WERI-Rb-1 (cell line): ENCODE results near the gene SLC1A7.
A peak's percentile ranks its signal among the peaks of the same experiment; 100 is the strongest.

Source experiments
- DNase-seq: peaks from one replicate; pipeline ENCODE4 v3.0.0-alpha.2; 2020
- H3K27ac ChIP-seq: fragments of 250-450 bp; sonication (Bioruptor Pico); 2 replicates; pipeline ENCODE4 v1.5.1; 2020; ENCODE audit warnings: mild to moderate bottlenecking, moderate library complexity
- H3K27me3 ChIP-seq: fragments of 250-450 bp; sonication (Bioruptor Pico); 2 replicates; pipeline ENCODE4 v1.5.1; 2021; ENCODE audit warnings: mild to moderate bottlenecking, low read depth, moderate library complexity; ENCODE audit not compliant: insufficient read depth, severe bottlenecking
- H3K36me3 ChIP-seq: fragments of 250-450 bp; sonication (Bioruptor Pico); 2 replicates; pipeline ENCODE4 v1.5.1; 2020; ENCODE audit warnings: mild to moderate bottlenecking, moderate library complexity
- H3K4me3 ChIP-seq: 2 replicates; pipeline ENCODE4 v1.5.1; 2011; ENCODE audit warnings: low read depth, mild to moderate bottlenecking, control low read depth, low read length
- H3K9me3 ChIP-seq: fragments of 250-450 bp; sonication (Bioruptor Pico); 2 replicates; pipeline ENCODE4 v1.5.1; 2021; ENCODE audit warnings: mild to moderate bottlenecking, moderate library complexity; ENCODE audit not compliant: severe bottlenecking
- TF ChIP-seq, protein P1 (sequence below): IDR thresholded peaks from 2 replicates; pipeline ENCODE4 v1.5.1; 2011; ENCODE audit warnings: low read depth, mild to moderate bottlenecking, control low read depth, inconsistent platforms, low read length

The SLC1A7 gene

GRCh38 chr1:53076165-53076564 lies 66.3 kb downstream of the SLC1A7 start:
- no peak for DNase-seq
- TF ChIP-seq, protein P1, sequence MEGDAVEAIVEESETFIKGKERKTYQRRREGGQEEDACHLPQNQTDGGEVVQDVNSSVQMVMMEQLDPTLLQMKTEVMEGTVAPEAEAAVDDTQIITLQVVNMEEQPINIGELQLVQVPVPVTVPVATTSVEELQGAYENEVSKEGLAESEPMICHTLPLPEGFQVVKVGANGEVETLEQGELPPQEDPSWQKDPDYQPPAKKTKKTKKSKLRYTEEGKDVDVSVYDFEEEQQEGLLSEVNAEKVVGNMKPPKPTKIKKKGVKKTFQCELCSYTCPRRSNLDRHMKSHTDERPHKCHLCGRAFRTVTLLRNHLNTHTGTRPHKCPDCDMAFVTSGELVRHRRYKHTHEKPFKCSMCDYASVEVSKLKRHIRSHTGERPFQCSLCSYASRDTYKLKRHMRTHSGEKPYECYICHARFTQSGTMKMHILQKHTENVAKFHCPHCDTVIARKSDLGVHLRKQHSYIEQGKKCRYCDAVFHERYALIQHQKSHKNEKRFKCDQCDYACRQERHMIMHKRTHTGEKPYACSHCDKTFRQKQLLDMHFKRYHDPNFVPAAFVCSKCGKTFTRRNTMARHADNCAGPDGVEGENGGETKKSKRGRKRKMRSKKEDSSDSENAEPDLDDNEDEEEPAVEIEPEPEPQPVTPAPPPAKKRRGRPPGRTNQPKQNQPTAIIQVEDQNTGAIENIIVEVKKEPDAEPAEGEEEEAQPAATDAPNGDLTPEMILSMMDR: no peak
- no peaks in the 10 kb centered on the region for H3K27me3 ChIP-seq
- no peak overlapping the region for H3K27ac ChIP-seq
- no peaks in the 10 kb centered on the region for H3K9me3 ChIP-seq
- no peaks in the 10 kb centered on the region for H3K36me3 ChIP-seq
- H3K4me3 ChIP-seq: no peak overlapping the region

- Histone ChIP-seq H3K4me3 (no peak overlapping the region), H3K27me3 (no peaks in the 10 kb centered on the region), H3K27ac (no peak overlapping the region), H3K9me3 (no peaks in the 10 kb centered on the region), H3K36me3 (no peaks in the 10 kb centered on the region)
- peak; percentile 9 for DNase-seq
- TF ChIP-seq, protein P1: no peak
These were observed 66.7 kb downstream of the SLC1A7 start for GRCh38 chr1:53075761-53076163.

- H3K9me3 ChIP-seq: no peaks in the 10 kb centered on the region
- H3K4me3 ChIP-seq: no peak overlapping the region
- no peaks in the 10 kb centered on the region for H3K36me3 ChIP-seq
- TF ChIP-seq, protein P1: no peak
- H3K27ac ChIP-seq: no peak overlapping the region
- DNase-seq: no peak
- no peaks in the 10 kb centered on the region for H3K27me3 ChIP-seq
These were observed 67.2 kb downstream of the SLC1A7 start for GRCh38 chr1:53075206-53075605.

DNA sequence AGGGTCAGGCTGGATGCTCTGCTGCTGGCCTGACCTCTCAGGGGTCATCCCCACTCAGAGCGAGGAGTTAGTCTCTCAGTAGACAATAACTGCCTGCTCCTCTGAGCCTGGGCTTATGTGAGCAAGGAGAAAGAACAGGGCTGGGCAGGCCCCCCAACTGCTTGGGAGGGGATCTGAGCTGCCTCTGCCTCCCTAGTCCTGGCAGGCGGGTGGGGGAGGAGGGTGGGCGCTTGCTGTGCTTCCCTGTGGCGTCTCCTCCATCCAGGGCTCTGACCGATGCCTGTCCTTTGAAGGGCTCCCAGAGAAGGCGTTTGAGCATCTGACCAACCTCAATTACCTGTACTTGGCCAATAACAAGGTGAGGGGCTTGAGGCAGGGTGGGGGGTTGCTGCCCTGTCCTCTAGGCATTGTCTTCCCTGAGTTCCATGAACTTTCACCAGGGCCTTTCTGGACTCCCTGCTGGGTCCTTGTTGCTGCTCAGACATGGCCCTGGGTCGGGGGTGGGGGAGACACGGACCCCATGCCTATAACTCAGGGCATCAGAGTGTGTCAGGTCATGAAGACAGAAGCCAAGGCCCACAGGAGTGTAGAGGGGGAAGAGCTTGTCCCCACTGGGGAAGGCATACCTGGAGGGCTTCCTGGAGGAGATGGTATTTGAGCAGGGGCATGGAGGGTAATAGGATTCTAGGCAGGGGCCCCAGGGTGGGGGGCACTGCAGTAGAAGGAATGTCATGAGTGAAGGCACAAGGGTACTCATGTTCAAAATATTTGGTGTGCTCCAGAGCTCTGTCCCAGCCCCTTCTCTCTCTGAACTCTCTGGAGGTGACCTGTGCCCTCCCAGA lies 67.9 kb downstream of the SLC1A7 start:
- H3K27me3 ChIP-seq: no peaks in the 10 kb centered on the region
- no peak overlapping the region for H3K4me3 ChIP-seq
- DNase-seq: no peak
- no peaks in the 10 kb centered on the region for H3K9me3 ChIP-seq
- no peaks in the 10 kb centered on the region for H3K36me3 ChIP-seq
- TF ChIP-seq, protein P1: no peak
- H3K27ac ChIP-seq: peak overlapping the region; percentile 81

- peak overlapping the region; percentile 81 for H3K27ac ChIP-seq
- H3K4me3 ChIP-seq: no peak overlapping the region
- H3K36me3 ChIP-seq: no peaks in the 10 kb centered on the region
- no peaks in the 10 kb centered on the region for H3K9me3 ChIP-seq
- peak; percentile 84 for DNase-seq
- no peaks in the 10 kb centered on the region for H3K27me3 ChIP-seq
- TF ChIP-seq, protein P1: no peak
These were observed 68.5 kb downstream of the SLC1A7 start for GRCh38 chr1:53073868-53074311.
